VCaP (cell line): ENCODE measurements around the gene PODXL2.

ENCODE experiments used
- H3K27ac ChIP-seq: fragments of 450-650 bp; 2 replicates; pipeline ENCODE4 v1.5.1; 2017
- CTCF ChIP-seq: fragments of 450-650 bp; conservative IDR thresholded peaks from 2 replicates; pipeline ENCODE4 v1.5.1; 2017; ENCODE audit warnings: mild to moderate bottlenecking, moderate library complexity

The PODXL2 gene

GRCh38 chr3:127614928-127615589 lies 13.9 kb upstream of the PODXL2 start:
- no peak for TF ChIP-seq CTCF
- no peak overlapping the region for H3K27ac ChIP-seq

- no peak for TF ChIP-seq CTCF
- H3K27ac ChIP-seq = no peak overlapping the region
Measured at GRCh38 chr3:127615631-127616305, 13.2 kb upstream of the PODXL2 start.

GRCh38 chr3:127616836-127617605 lies 12.0 kb upstream of the PODXL2 start:
- TF ChIP-seq CTCF = no peak
- H3K27ac ChIP-seq = no peak overlapping the region

GRCh38 chr3:127618891-127619290 lies 10.1 kb upstream of the PODXL2 start:
- TF ChIP-seq CTCF = no peak
- H3K27ac ChIP-seq = no peak overlapping the region

- H3K27ac ChIP-seq = no peak overlapping the region
- no peak for TF ChIP-seq CTCF
Measured at GRCh38 chr3:127620637-127621375, 8.2 kb upstream of the PODXL2 start.

GRCh38 chr3:127622031-127622430 lies 7.0 kb upstream of the PODXL2 start:
- H3K27ac ChIP-seq = no peak overlapping the region
- TF ChIP-seq CTCF = no peak
